Measurements from ENCODE around the gene CNN3. TPM values are rescaled to one million over a fixed set of nuclear protein-coding genes. Genes with fewer than 3 reads are reported as not detected.

The CNN3 gene
- total RNA-seq, 1 donor from 2014 or later = 242 TPM

DNA sequence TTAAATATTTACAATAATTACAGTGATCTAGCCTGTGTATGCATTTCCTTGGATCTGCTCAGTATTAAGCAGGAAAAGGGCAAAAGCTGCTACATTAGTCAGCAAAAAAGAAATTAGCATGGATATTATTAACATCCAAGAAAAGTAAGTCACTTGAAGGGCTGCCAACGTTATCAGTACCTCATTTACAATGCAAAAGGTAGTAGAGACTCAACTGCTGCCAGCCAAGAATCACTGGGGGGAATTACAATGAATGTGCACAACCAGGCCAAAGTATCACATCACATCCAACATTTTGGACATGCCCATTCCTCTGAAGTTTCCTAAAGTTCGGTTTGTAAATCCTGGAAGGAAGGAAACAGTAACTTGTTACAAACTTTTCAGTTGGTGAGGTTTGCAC lies 1.9 kb downstream of the CNN3 start:
- DNase-seq (ENCODE audit: low spot score) = no peak

DNA sequence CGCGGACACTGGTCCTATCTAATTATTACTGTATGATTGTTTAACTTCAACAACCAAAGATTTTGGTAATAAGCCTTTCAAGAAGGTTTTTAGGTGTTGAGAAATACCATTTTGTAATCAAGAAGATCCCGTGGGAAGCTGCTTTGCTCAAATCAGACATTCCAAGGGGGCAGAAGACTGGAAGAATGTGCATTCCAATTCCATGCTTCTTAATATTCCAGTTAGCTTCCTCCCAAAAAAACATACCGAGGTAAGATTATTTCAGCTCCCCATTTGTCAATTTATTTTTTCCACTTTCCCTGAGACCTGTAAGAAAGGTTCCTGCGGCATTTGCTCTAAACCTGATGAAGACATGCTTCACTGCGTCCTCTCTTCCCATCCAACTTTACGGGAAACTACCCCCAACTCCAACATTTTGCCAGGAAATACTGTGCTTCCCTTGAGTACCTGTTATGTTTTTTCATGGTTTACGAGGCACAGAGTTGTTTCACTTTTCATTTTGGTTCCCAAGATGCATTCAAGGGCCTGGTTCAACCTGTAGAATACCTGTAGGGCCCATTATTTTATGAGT lies 4.1 kb downstream of the CNN3 start:
- no peak for DNase-seq (ENCODE audit: low spot score)

DNA sequence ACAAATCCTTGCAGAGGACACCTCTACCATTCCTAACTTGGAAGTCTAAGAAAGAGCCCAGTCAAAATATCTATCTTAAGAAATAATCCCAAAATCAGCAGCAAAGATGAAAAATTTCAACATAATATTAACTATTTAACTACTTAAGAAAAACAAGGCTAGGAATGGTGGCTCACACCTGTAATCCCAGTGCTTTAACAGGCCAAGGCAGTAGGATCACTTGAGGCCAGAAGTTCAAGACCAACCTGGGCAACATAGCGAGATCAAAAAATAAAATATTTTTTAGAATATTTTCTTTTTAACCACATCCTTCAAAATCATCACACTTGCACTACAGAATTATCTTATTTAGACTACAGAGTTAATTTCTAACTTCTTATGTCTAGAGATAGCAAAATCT lies 4.9 kb downstream of the CNN3 start:
- no peak for DNase-seq (ENCODE audit: low spot score)

DNA sequence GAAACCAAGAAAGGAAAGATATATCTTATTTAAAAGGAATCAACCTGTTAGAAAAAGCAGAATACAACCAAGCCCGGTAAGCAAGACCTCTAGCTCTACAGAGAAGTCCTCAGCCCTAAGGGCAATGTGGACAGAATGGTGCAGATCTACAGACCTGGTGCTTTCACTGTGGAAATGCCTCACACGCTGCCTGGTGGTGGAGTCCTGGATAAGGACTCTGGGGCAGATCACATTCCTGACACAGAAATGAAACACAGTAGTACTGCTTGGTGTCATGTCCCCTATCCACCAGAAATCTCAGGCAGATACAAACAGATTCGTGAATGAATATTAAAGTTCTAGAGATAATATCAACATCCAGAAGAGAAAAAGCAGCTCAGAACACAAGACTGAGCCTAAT lies 6.8 kb downstream of the CNN3 start:
- DNase-seq (ENCODE audit: low spot score) = no peak

DNA sequence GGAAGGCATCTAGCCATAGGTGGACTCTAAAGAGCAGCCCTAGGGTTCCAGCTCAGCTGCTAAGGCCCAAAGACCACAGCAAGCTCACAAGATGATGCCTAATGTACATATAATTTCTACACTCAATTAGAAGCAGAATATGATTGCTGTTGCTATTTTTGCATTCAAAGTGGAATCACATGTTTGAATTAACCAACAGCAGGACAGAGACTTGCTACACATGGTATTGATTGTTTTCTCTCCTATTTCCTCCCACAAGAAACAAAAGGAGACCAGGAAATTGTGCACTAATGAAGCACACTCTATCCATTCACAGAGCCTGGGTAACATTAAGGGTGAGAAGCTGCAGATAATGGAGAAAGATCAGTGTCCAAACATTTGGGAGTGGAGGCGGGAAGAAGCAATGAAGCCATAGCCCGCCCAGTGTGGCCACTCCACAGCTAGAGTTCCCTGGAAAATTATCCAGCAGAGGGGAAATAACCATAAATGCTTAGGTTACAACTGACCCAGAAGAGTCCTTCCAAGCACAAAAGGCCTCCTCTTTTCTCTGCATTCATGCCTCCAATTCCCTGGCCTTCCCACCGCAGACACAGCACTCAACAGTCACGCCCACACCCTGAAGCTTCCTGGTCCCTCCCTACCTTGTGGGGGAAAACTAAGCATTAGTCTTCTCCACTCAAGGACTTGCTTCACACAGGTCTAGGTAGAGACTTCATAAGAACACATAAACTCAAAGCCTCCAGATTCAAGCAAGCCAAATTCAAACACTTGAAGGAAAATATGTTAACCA lies 7.5 kb downstream of the CNN3 start:
- no peak for DNase-seq (ENCODE audit: low spot score)

DNA sequence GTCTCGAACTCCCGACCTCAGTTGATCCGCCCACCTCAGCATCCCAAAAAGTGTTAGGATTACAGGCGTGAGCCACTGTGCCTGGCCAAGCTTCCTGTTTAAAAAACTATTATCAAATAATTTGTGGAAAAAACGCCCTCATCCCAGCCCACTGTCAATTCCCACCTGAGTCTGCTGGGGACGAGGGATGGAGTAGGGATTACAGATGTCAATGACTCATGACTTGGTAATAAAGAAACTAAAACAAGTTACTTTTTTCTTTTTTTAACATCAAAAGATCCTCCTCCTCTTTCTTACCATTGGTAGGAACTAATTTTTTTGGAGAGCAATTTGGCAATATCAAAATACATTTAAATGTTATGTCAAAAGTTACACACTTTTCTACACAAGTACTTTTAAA lies 9.7 kb downstream of the CNN3 start:
- DNase-seq (ENCODE audit: low spot score) = no peak

DNA sequence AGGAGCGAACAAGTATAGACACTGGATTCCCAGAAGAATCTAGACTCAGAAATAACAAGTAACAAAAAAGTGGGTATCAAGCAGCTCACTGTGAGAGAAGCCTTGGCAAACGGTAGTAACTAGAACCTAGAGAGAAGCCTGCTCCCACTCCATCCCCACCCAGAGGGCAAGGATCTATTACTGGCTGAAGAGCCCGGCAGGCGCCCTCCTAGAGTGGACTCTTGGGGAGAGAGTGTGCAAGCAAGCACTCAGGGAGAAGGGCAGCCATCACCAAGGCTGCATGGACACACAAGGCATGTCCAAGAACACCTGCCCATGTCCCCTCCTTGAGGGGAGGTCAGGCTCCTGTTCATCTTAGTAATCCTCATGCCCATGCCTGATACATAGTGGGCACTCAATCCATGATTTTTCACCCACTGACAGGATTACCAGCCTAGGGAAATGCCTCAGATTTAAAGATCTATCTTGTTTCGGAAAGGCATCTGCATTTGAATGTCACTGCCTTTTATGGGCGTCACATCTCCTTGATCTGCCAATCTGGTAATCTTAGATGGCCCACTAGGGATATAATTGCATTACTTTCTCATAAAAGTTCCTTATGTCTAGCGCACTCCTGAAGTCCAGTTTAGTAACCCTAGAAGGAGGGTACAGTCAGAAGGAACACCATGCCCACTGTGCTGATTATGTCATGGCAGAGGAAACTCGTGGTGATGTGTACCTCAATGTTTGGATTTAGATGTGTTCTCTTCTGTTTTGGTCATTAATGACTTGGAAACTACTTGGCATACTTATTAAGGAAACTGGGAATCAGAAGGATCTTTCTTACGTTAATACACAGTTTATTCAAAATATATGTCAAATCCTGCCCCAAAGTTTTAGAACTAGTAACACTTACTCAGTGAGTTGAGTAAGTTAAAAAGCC lies 14.4 kb downstream of the CNN3 start:
- DNase-seq (ENCODE audit: low spot score) = no peak

DNA sequence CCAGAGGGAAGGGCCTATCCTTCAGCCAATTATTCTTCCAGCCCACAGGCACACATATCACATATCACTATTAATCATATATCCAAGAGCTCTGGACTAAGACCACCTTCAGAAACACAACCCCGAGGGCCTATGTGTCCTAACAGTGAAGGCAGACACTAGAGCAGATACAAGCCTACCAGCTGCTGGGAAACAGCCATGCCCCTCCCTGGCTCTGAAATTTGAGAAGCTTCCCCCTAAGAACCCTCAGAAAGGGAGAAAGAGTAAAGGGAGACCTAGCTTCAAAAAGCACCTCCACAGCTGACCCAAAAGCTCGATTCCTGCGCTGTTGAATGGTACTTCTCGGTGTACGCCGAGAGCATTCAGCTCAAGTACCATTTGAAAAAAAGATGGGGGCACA lies 17.4 kb downstream of the CNN3 start:
- no peak for DNase-seq (ENCODE audit: low spot score)

DNA sequence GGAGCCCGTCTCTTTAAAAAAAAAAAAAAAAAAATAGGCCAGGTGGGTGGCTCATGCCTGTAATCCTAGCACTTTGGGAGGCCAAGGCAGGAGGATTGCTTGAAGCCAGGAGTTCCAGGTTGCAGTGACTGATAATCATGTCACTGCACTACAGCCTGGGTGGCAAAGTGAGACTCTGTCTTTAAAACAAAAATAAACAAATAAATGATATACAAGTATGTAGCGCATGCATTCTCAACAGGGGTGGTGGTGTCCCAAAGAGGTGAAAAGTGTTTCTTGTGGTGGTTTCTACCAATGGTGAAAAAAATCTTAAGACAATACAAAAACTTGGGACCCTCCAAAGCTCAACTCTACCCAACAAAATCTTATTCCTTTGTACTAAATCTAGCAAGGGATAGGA lies 17.9 kb downstream of the CNN3 start:
- no peak for DNase-seq (ENCODE audit: low spot score)

DNA sequence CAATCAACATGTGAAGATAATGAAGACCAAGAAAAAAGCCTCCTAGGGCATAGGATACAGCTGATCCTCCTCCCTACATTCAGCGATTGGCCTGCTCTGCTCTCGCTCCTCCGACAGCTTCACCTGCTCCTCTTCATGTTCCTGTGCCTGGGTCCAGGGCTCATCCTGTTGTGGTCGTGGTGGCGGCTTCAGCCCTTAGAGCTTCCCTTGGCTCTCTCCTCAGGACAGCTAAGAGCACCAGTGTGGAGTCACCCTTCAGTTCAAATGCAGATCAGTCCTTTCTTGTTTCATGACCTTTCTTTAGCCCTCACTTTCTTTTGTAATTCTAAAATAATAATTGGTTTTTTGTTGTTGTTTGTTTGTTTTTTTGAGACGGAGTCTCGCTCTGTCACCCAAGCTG lies 18.7 kb downstream of the CNN3 start:
- no peak for DNase-seq (ENCODE audit: low spot score)

DNA sequence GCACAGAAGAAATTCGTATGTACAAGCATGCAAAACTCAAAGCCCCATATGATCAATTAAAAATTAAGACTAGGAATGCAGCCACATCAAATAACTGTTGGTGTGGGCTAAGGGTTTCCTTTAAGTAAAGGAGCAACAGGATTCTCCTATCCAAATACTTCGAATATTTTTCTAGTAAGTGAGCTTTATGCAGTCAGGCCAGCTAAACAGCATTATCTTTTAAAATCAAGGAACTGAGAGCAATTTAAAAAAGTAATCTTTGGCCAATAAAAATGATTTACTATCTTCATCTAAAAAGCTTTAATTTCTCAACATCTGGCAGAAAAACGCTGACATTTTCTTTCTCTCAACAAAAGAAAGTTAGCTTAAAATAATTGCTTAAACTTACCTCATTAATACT lies 19.8 kb downstream of the CNN3 start:
- no peak for DNase-seq (ENCODE audit: low spot score)

DNA sequence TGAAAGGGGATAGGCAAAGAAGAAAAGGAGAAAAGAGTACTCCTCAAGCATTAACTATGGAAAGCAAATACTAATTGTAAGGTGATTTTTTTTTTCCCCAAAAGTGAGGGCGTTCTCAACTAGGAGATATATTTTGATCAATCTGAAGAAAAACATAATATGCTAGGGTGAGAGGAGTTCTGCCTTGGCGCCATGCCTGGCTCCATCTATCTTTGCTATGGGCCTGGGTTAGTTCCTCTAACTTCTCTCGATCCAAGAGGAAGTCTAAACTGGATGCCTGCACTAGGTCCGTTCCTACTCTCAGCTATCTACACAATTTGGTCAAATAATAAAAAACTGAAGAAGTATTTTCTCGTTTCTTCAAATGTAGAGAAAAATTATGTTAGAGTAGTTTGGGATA lies 20.5 kb downstream of the CNN3 start:
- no peak for DNase-seq (ENCODE audit: low spot score)

DNA sequence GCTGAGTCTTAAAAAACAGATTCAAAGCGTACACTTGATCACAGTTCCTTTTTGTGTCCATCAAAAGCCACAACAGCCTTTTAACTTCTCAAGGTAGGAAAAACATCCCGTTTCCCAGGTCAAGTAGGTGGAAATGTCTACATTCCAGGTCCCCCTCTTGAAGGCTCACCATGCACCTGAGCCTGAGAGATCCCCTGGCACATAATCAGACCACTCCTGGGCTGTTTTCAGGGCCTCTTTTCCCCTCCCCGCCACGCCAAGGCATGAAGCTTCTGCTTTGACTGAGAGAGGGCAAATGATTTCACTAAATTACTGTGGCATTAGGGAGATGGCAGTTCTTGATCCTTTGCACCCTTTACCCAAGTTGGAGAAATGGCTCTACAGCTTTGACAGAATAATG lies 21.7 kb downstream of the CNN3 start:
- DNase-seq (ENCODE audit: low spot score) = no peak

DNA sequence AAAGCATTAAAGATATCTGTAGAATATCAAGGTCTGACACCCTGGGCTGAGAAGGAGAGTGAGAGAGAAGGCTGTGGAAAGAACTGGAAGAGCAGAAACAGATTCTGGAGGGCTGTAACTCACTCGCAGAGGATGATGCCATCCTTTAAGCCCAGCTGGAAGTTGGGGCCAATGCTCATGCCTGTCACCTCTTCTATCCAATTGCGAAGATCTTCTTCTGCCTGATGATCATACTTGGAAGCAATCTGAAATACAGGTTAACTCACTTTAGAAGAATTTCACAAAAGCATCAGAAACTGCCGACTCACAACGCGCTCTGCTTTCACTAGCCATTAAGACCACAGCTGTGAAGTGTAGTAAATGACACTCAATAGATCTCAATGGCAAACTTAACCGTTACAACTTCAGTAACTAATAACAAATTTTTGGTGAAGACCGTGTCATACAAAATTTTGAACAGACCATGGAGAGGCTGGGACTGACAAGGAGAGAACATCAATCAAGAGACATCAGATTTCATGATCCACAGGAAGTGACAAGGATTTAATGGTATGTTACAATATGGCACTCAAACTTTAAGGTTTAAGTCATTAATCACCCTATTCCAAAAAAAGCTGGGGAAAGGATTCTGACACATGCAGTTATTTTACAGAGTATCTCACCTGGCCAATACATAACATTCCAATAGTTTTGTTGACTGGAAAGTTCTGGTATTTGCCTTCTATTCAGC lies 23.5 kb downstream of the CNN3 start:
- DNase-seq (ENCODE audit: low spot score) = no peak

DNA sequence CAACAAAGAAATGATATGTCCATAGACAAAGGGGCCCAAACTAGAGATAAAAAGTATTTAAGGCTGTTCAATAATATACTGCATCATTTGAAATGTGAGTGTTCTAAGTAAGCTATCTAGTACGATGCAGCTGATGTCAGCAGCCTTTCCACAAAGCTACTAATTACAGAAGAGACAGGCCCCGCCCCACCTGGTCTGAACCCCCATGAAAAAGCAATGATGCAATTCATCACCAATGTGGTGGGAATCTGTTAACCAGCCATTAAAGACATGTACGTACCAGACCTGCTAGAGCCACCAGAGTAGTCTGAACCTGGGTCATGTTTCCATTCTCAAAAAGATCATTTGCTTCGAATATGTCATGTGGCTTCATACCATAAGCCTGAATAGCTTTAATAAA lies 25.1 kb downstream of the CNN3 start:
- DNase-seq (ENCODE audit: low spot score) = no peak

DNA sequence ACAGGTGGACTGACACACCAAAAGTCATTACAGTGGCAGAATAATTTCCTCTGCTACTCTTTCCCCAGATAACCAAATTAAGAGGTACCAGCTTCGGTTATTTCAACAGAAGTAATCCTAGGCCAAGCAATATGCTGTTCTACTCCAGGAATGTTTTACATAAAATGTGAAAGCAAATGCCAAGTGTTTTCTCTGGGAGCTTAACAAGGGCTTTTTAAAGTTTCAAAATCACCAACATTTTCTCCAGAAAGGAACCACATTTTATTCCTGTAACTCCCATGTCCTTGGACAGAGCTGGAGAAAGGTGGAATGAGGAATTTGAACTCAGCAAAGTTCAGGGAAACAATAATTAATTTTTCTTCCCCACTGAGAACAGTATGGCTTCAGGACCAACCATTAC lies 27.2 kb downstream of the CNN3 start:
- DNase-seq (ENCODE audit: low spot score) = no peak

DNA sequence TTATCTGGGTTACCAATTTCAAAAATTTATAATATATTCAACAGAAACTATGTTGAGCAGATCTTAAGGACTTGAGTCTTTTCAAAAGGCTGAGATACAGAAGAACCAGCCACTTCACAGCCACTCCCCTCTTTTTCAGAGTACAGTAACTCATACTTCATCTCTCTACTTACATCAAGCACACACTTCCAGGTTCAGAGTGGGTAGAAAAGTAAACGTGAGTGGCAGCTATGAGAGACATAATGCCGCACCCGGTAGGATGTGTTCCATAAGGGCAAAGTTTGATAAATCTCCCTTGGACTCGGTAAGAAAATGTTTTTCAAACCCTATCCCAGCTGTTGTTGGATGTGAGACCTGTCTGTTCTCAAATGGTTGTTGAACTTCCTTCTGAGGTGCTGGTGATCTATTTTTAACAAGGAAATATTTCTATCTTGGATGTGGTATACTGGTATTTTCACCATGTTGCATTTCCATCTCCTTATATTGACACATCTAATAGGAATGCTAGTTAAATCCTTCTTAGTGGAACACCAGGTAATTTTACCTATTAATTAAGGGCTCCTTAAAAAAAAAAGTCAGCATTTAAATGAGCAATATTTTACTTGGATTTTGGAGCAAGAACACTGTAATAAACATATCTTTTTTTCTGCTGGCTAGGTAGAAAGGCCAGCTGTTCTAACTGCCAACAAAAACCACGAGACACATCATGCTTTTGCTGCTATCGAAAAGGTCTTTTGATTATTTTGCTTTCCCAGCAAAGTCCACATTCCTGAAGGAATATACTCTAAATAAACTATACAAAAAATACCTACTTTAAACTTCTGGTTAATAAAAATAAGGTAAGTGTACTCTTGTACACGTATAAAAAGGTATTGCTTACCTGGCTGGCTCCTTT lies 28.2 kb downstream of the CNN3 start:
- DNase-seq (ENCODE audit: low spot score) = no peak

DNA sequence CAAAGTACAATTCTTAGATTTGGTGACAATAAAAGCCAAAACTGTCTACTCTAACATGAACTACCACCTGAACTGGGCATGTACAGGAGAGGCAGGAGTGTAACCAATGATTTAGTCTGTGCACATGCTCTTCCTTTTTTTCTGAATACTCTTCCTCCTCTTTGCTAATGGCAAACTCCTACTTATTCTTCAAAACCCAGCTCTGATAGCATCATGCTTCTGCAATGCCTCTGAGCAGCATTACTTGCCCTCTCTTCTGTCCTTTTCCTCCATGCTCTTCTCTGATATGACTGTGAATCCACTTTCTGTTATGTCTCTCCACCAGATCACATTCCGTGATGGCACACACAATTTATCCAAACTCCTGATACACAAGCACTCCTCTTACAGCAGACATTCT lies 31.4 kb downstream of the CNN3 start:
- DNase-seq (ENCODE audit: low spot score) = no peak

DNA sequence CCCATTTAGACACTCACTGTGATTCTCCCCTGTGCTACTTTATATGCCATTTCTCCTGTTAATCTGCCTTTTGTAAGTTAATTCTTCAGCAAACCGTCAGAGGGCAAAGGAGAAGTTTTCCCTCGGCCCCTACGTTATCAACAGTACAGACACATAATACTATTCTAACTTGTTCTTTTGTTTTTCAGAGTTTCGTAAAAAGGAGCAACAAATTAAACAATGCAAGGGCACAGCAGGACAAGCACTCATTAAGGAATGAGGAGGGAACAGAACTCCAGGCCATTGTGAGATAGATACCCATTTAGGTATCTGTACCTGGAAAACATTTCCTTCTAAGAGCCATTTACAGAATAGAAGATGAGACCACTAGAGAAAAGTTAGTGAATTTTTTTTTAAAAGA lies 32.3 kb downstream of the CNN3 start:
- DNase-seq (ENCODE audit: low spot score) = no peak

DNA sequence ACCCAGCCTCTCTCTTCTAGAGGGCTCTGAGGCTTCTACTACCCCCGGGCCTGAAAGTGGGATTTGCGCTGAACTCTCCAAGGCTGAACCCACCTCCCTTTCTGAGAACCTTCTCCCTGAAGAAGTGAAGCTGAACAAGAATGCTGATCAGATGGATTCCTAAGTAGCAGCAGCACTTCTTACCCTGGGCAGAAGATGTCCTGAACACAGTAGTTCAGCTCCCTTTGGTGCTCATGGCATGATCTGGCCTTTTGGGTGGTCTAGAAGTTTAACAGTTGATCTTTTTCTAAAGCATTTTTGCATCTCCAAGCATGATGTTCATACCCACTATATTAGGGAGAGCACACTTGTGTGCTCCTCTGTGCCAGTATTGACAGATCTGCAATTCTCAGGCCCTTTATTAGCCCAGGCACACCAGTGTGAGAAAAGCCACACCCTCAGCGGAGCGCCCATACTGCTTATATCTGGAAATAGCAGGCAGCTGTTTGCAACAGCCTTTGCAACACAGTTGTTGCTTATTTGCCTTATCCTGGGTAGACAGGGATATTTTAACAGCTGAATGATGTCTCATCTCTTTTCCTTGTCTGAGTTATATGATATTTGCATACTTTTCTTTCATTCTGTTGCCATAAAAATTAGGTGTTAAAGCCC lies 34.2 kb downstream of the CNN3 start:
- DNase-seq (ENCODE audit: low spot score) = no peak

Data from mesenteric fat pad (tissue), 1 donor.